NOMO-1 treated with DMSO at 0.1 percent for 48 hours (cell line): ENCODE results near the gene FUBP3.

Experiments used
- DNase-seq: peaks from one replicate; lab custom pipeline; 2025; ENCODE audit not compliant: unreplicated experiment; lab: John Stamatoyannopoulos, UW

The FUBP3 gene

GRCh38 chr9:130578865-130579737, at the start of gene FUBP3:
Gene FUBP3, plus strand, starts transcription at chr9:130579577. Its CDS starts 104 bp downstream, at chr9:130579681.
- peak; percentile 80 for DNase-seq

GRCh38 chr9:130530938-130531337, 48.4 kb upstream of the FUBP3 start:
- no peak for DNase-seq

GRCh38 chr9:130531670-130532069, 47.7 kb upstream of the FUBP3 start:
- no peak for DNase-seq

- DNase-seq = no peak
Measured at GRCh38 chr9:130532426-130533080, 46.8 kb upstream of the FUBP3 start.

GRCh38 chr9:130535818-130536521, 43.4 kb upstream of the FUBP3 start:
- no peak for DNase-seq

GRCh38 chr9:130536701-130537107, 42.7 kb upstream of the FUBP3 start:
- no peak for DNase-seq

- DNase-seq = no peak
Measured at GRCh38 chr9:130537346-130538050, 41.9 kb upstream of the FUBP3 start.

- DNase-seq = no peak
Measured at GRCh38 chr9:130539420-130540223, 39.8 kb upstream of the FUBP3 start.

- no peak for DNase-seq
Measured at GRCh38 chr9:130541533-130541932, 37.8 kb upstream of the FUBP3 start.

GRCh38 chr9:130542038-130542437, 37.3 kb upstream of the FUBP3 start:
- DNase-seq = no peak

- peak; percentile 35 for DNase-seq
Measured at GRCh38 chr9:130542457-130543228, 36.7 kb upstream of the FUBP3 start.

GRCh38 chr9:130543368-130543767, 36.0 kb upstream of the FUBP3 start:
- peak; percentile 49 for DNase-seq

GRCh38 chr9:130543859-130544258, 35.5 kb upstream of the FUBP3 start:
- DNase-seq = peak; percentile 88

- DNase-seq = no peak
Measured at GRCh38 chr9:130544364-130544763, 35.0 kb upstream of the FUBP3 start.

- no peak for DNase-seq
Measured at GRCh38 chr9:130548103-130548502, 31.3 kb upstream of the FUBP3 start.

- DNase-seq = no peak
Measured at GRCh38 chr9:130549093-130549735, 30.2 kb upstream of the FUBP3 start.

- DNase-seq = no peak
Measured at GRCh38 chr9:130554606-130555005, 24.8 kb upstream of the FUBP3 start.

- no peak for DNase-seq
Measured at GRCh38 chr9:130555061-130555460, 24.3 kb upstream of the FUBP3 start.

GRCh38 chr9:130555968-130556367, 23.4 kb upstream of the FUBP3 start:
- DNase-seq = no peak
